ENCODE results near the gene PCDHB11.
"Not testable (repeated sequence)": the region's sequence is repeated elsewhere in the genome, so short reads cannot be mapped to it uniquely, and the experiment has no call there.

- TF ChIP-seq CTCF (IDR thresholded peaks at IDR 0.05; ENCODE audit: insufficient read depth, low read length); REST (IDR thresholded peaks at IDR 0.05; ENCODE audit: insufficient replicate concordance, low read depth); POLR2AphosphoS5 (IDR thresholded peaks at IDR 0.05; ENCODE audit: low read depth): not testable (repeated sequence)
These were observed 42.1 kb upstream of the PCDHB11 start for GRCh38 chr5:141157356-141157755.

All from HL-60 (cell line).